ENCODE data around the gene KCNQ1. TPM values are rescaled to one million over a fixed set of nuclear protein-coding genes. Genes with fewer than 3 reads are reported as not detected.

KCNQ1 gene
- total RNA-seq, 1 experiment from 2014 or later: 10.7 TPM

GRCh38 chr11:2575591-2576051 is 130.8 kb downstream of the KCNQ1 start:
- Histone ChIP-seq H3K9me3 (ENCODE audit: control insufficient read depth in 1 of 2, insufficient read depth in 1 of 2, low read depth in 1 of 2, low read length in 2 of 2) (no peaks in the 10 kb centered on the region), H3K4me1 (ENCODE audit: control insufficient read depth in 1 of 2, insufficient read depth in 2 of 2, low read length in 2 of 2) (0 out of 4 replicates have a peak, but pooled peaks cover 0 to 4% of the 10 kb centered on the region in 2 experiments), H3K36me3 (ENCODE audit: control insufficient read depth in 1 of 2, insufficient read depth in 2 of 2, low read length in 2 of 2) (no peaks in the 10 kb centered on the region), H3K4me3 (replicated peaks in 1 of 2; ENCODE audit: low read depth in 1 of 2, low read length in 2 of 2) (no peak overlapping the region), H3K4me2 (ENCODE audit: low read length) (no peak overlapping the region), H3K9me2 (ENCODE audit: insufficient read depth) (no peaks in the 10 kb centered on the region), H3K27ac (ENCODE audit: low read depth, low read length) (no peak overlapping the region), H3K9ac (ENCODE audit: low read length) (no peak overlapping the region), H3K27me3 (ENCODE audit: insufficient read depth, low read length) (no peaks in the 10 kb centered on the region), H2AFZ (ENCODE audit: low read depth, low read length, poor library complexity, severe bottlenecking) (no peak overlapping the region), H3K79me2 (ENCODE audit: insufficient read depth, low read length) (no peaks in the 10 kb centered on the region), H4K20me1 (ENCODE audit: insufficient read depth) (no peaks in the 10 kb centered on the region)
- ChIA-PET POLR2A (no interaction called here), RAD21 (ENCODE audit: low non-redundant PET in 1 of 2, low total read pairs in 2 of 2, uncharacterized antibody in 2 of 2, unreplicated experiment in 2 of 2) (no interaction called here), CTCF (no interaction called here)
- ATAC-seq (no peak), DNase-seq (ENCODE audit: low read depth, low spot score) (no peak)
- intact Hi-C loops (cut with micrococcal nuclease): no loop called here
- no TSS peak for BruUV-seq (replicated peaks)
- TF ChIP-seq, protein P1, sequence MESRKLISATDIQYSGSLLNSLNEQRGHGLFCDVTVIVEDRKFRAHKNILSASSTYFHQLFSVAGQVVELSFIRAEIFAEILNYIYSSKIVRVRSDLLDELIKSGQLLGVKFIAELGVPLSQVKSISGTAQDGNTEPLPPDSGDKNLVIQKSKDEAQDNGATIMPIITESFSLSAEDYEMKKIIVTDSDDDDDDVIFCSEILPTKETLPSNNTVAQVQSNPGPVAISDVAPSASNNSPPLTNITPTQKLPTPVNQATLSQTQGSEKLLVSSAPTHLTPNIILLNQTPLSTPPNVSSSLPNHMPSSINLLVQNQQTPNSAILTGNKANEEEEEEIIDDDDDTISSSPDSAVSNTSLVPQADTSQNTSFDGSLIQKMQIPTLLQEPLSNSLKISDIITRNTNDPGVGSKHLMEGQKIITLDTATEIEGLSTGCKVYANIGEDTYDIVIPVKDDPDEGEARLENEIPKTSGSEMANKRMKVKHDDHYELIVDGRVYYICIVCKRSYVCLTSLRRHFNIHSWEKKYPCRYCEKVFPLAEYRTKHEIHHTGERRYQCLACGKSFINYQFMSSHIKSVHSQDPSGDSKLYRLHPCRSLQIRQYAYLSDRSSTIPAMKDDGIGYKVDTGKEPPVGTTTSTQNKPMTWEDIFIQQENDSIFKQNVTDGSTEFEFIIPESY (IDR thresholded peaks at IDR 0.05; ENCODE audit: extremely low read depth, insufficient replicate concordance, low read length): no peak
- no peak for TF ChIP-seq ZNF274 (IDR thresholded peaks at IDR 0.05; ENCODE audit: low read depth, low read length)
- TF ChIP-seq EZH2 (IDR thresholded peaks at IDR 0.05): no peak
- TF ChIP-seq JUND (IDR thresholded peaks at IDR 0.05): no peak
- no peak for TF ChIP-seq SIN3A (IDR thresholded peaks at IDR 0.05; ENCODE audit: low read depth)
- TF ChIP-seq CEBPB (IDR thresholded peaks at IDR 0.05; ENCODE audit: low read depth): no peak
- TF ChIP-seq ATF3 (IDR thresholded peaks at IDR 0.05): no peak
- TF ChIP-seq SRF (IDR thresholded peaks at IDR 0.05; ENCODE audit: low read depth): no peak
- no peak for TF ChIP-seq YY1 (IDR thresholded peaks at IDR 0.05; ENCODE audit: extremely low read depth, insufficient replicate concordance, low read depth, low read length)
- no peak for TF ChIP-seq CBX3 (IDR thresholded peaks at IDR 0.05; ENCODE audit: low read depth)
- TF ChIP-seq TCF7L2 (IDR thresholded peaks at IDR 0.05; ENCODE audit: borderline replicate concordance, extremely low read depth, insufficient read depth, insufficient read length): no peak
- no peak for TF ChIP-seq ZFX (IDR thresholded peaks at IDR 0.05)
